NCI-H526 treated with DMSO at 0.1 percent for 48 hours (cell line): ENCODE data around the gene HDAC4.

Experiments
- DNase-seq: peaks from one replicate; lab custom pipeline; 2025; lab: John Stamatoyannopoulos, UW

Gene HDAC4

GRCh38 chr2:239167766-239168444, 232.9 kb downstream of the HDAC4 start:
- DNase-seq: no peak

GRCh38 chr2:239167011-239167673, 233.7 kb downstream of the HDAC4 start:
- DNase-seq: no peak

- no peak for DNase-seq
Measured at GRCh38 chr2:239166201-239166834, 234.5 kb downstream of the HDAC4 start.

GRCh38 chr2:239165206-239165831, 235.5 kb downstream of the HDAC4 start:
- DNase-seq: no peak

- DNase-seq: no peak
Measured at GRCh38 chr2:239164335-239164871, 236.4 kb downstream of the HDAC4 start.

GRCh38 chr2:239163688-239164334, 237.0 kb downstream of the HDAC4 start:
- DNase-seq: no peak

- DNase-seq: no peak
Measured at GRCh38 chr2:239162976-239163687, 237.7 kb downstream of the HDAC4 start.

GRCh38 chr2:239162141-239162821, 238.5 kb downstream of the HDAC4 start:
- DNase-seq: no peak

GRCh38 chr2:239161711-239162140, 239.1 kb downstream of the HDAC4 start:
- DNase-seq: no peak

GRCh38 chr2:239160226-239161143, 240.3 kb downstream of the HDAC4 start:
- DNase-seq: no peak

- DNase-seq: no peak
Measured at GRCh38 chr2:239159476-239159911, 241.3 kb downstream of the HDAC4 start.

GRCh38 chr2:239158641-239159475, 242.0 kb downstream of the HDAC4 start:
- DNase-seq: peak; percentile 31

- DNase-seq: peak; percentile 96
Measured at GRCh38 chr2:239157771-239158170, 243.0 kb downstream of the HDAC4 start.

- DNase-seq: peak; percentile 69
Measured at GRCh38 chr2:239157269-239157668, 243.6 kb downstream of the HDAC4 start.

- DNase-seq: no peak
Measured at GRCh38 chr2:239156516-239157265, 244.1 kb downstream of the HDAC4 start.

GRCh38 chr2:239155806-239156480, 244.9 kb downstream of the HDAC4 start:
- no peak for DNase-seq
